ENCODE data around the gene CAMTA1.

DNA sequence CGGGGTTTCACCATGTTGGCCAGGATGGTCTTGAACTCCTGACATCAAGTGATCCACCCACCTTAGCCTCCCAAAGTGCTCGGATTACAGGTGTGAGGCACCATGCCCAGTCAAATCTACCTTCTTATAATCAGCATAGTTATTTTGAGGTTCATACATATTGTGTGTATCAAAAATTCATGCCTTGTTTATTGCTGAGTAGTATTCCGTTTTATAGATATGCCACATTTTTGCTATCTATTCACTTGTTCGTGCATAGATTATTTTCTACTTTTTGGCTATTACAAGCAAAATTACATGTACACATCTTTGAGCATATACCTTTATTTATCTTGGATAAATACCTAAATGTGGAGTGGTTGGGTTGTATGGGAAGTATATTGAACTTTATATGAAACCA lies 344.9 kb downstream of the CAMTA1 start:
- TF ChIP-seq, protein P1, sequence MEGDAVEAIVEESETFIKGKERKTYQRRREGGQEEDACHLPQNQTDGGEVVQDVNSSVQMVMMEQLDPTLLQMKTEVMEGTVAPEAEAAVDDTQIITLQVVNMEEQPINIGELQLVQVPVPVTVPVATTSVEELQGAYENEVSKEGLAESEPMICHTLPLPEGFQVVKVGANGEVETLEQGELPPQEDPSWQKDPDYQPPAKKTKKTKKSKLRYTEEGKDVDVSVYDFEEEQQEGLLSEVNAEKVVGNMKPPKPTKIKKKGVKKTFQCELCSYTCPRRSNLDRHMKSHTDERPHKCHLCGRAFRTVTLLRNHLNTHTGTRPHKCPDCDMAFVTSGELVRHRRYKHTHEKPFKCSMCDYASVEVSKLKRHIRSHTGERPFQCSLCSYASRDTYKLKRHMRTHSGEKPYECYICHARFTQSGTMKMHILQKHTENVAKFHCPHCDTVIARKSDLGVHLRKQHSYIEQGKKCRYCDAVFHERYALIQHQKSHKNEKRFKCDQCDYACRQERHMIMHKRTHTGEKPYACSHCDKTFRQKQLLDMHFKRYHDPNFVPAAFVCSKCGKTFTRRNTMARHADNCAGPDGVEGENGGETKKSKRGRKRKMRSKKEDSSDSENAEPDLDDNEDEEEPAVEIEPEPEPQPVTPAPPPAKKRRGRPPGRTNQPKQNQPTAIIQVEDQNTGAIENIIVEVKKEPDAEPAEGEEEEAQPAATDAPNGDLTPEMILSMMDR (IDR thresholded peaks at IDR 0.05) = no peak
- TF ChIP-seq POLR2A (IDR thresholded peaks at IDR 0.05) = no peak
